HG02840 (cell line): ENCODE data around the gene CELF1.

Source experiments
- ATAC-seq: cut with Tn5 transposase; IDR thresholded peaks from one replicate; pipeline ENCODE4 v1.9.1; 2021; ENCODE audit warnings: mild to moderate bottlenecking, moderate library complexity, moderate number of reproducible peaks; ENCODE audit not compliant: unreplicated experiment, low FRiP score

Gene CELF1

GRCh38 chr11:47495011-47495855 is 57.7 kb downstream of the CELF1 start:
- ATAC-seq = no peak

- ATAC-seq = no peak
Measured at GRCh38 chr11:47489395-47489755, 63.6 kb downstream of the CELF1 start.

GRCh38 chr11:47488674-47489394 is 64.1 kb downstream of the CELF1 start:
- ATAC-seq = no peak

GRCh38 chr11:47488111-47488510 is 64.8 kb downstream of the CELF1 start:
- ATAC-seq = no peak

- no peak for ATAC-seq
Measured at GRCh38 chr11:47487421-47487820, 65.5 kb downstream of the CELF1 start.

GRCh38 chr11:47485107-47485506 is 67.8 kb downstream of the CELF1 start:
- no peak for ATAC-seq

- no peak for ATAC-seq
Measured at GRCh38 chr11:47483457-47483856, 69.5 kb downstream of the CELF1 start.

GRCh38 chr11:47480762-47481161 is 72.2 kb downstream of the CELF1 start:
- no peak for ATAC-seq

- ATAC-seq = no peak
Measured at GRCh38 chr11:47478651-47479329, 74.1 kb downstream of the CELF1 start.

- no peak for ATAC-seq
Measured at GRCh38 chr11:47477753-47478152, 75.2 kb downstream of the CELF1 start.

- no peak for ATAC-seq
Measured at GRCh38 chr11:47477323-47477722, 75.6 kb downstream of the CELF1 start.

- ATAC-seq = no peak
Measured at GRCh38 chr11:47470671-47471070, 82.3 kb downstream of the CELF1 start.

GRCh38 chr11:47469361-47470179 is 83.4 kb downstream of the CELF1 start:
- ATAC-seq = no peak

- ATAC-seq = no peak
Measured at GRCh38 chr11:47468598-47469214, 84.2 kb downstream of the CELF1 start.

- ATAC-seq = no peak
Measured at GRCh38 chr11:47467357-47467756, 85.6 kb downstream of the CELF1 start.

GRCh38 chr11:47466701-47467250 is 86.2 kb downstream of the CELF1 start:
- ATAC-seq = no peak

GRCh38 chr11:47466201-47466600 is 86.7 kb downstream of the CELF1 start:
- no peak for ATAC-seq

- no peak for ATAC-seq
Measured at GRCh38 chr11:47464483-47464882, 88.4 kb downstream of the CELF1 start.

GRCh38 chr11:47461876-47462275 is 91.1 kb downstream of the CELF1 start:
- no peak for ATAC-seq
